GM12872 (cell line): Measurements from ENCODE around the gene ADM5.
A peak's percentile ranks its signal among the peaks of the same experiment; 100 is the strongest.

Experiments used
- CTCF ChIP-seq: IDR thresholded peaks from 3 replicates; pipeline ENCODE4 v1.5.1; 2011; ENCODE audit warnings: low read depth, mild to moderate bottlenecking, low read length, moderate library complexity; ENCODE audit not compliant: insufficient read depth

Gene ADM5

GRCh38 chr19:49678985-49679770 is 10.2 kb upstream of the ADM5 start:
- TF ChIP-seq CTCF = no peak

- 0 out of 3 replicates have a peak, but pooled peaks have one; percentile 2 for TF ChIP-seq CTCF
Measured at GRCh38 chr19:49679771-49680413, 9.5 kb upstream of the ADM5 start.

- peak; percentile 100 for TF ChIP-seq CTCF
Measured at GRCh38 chr19:49680421-49681351, 8.7 kb upstream of the ADM5 start.

- TF ChIP-seq CTCF = no peak
Measured at GRCh38 chr19:49681830-49682229, 7.6 kb upstream of the ADM5 start.

- TF ChIP-seq CTCF = no peak
Measured at GRCh38 chr19:49682274-49682673, 7.1 kb upstream of the ADM5 start.

GRCh38 chr19:49683814-49684250 is 5.6 kb upstream of the ADM5 start:
- TF ChIP-seq CTCF = no peak
